Uterus (tissue), 4 donors: ENCODE measurements around the gene NEURL1. TPM values are rescaled to one million over a fixed set of nuclear protein-coding genes. Genes with fewer than 3 reads are reported as not detected.
"Not testable (repeated sequence)": the region's sequence is repeated elsewhere in the genome, so short reads cannot be mapped to it uniquely, and the experiment has no call there.

Source experiments
- DNase-seq, 2 donors: peaks; one replicate each; pipeline ENCODE4 v3.0.0-alpha.2; 2019 to 2020
- H3K27ac ChIP-seq, 2 donors: fragments of 200-600 bp; sonication (generic); 1 replicate in 1 of 2; 2 replicates in 1 of 2; pipeline ENCODE4 v1.5.1; 2016 to 2018
- H3K27me3 ChIP-seq, 2 donors: fragments of 200-600 bp; sonication (generic); one replicate each; pipeline ENCODE4 v1.5.1; 2018 to 2019; ENCODE audit warnings: control low read depth in 1 of 2
- H3K36me3 ChIP-seq, 2 donors: fragments of 200-600 bp; sonication (generic); one replicate each; pipeline ENCODE4 v1.5.1; 2019; ENCODE audit warnings: control low read depth in 1 of 2
- H3K4me1 ChIP-seq, 2 donors: fragments of 200-600 bp; sonication (generic); one replicate each; pipeline ENCODE4 v1.5.1; 2018 to 2019; ENCODE audit warnings: control low read depth in 1 of 2
- H3K4me3 ChIP-seq, 2 donors: fragments of 200-600 bp; sonication (generic); 1 replicate in 1 of 2; 2 replicates in 1 of 2; pipeline ENCODE4 v1.5.1; 2018 to 2019; ENCODE audit warnings: mild to moderate bottlenecking in 1 of 2
- H3K9me3 ChIP-seq, 2 donors: fragments of 200-600 bp; sonication (generic); one replicate each; pipeline ENCODE4 v1.5.1; 2019; ENCODE audit warnings: control low read depth in 1 of 2
- POLR2A ChIP-seq, 2 donors: fragments of 450-650 bp; IDR thresholded peaks; one replicate each; pipeline ENCODE4 v1.6.1; 2016; ENCODE audit warnings: antibody characterized with exemption in 2 of 2, mild to moderate bottlenecking in 1 of 2, moderate library complexity in 1 of 2
- intact Hi-C: fragments of 100-400 bp; cut with DNase I; formaldehyde crosslinking; loops from one replicate; pipeline ENCODE4 v1.15.1; 2023; ENCODE audit warnings: low total_unique reads
- total RNA-seq, 4 donors: library from RNA; depleted of rRNA in 3 of 4; stranded (reverse); fragments of >200 nt in 3 of 4; gene quantifications; one replicate each; pipeline versions ENCODE4 v1.1.0 to v1.2.4, GENCODE V29; 2014 to 2023
- TF ChIP-seq, protein P1 (sequence below), 4 experiments: fragments of 200-600 bp in 2 of 4; fragments of 450-650 bp in 2 of 4; sonication (generic) in 2 of 4; IDR thresholded peaks; one replicate each; pipeline ENCODE4 v1.5.1; 2016 to 2019; ENCODE audit warnings: antibody characterized with exemption in 4 of 4, mild to moderate bottlenecking in 2 of 4, moderate library complexity in 1 of 4
- donor health status: DM: yes; HTN: yes; CAD: no.

The NEURL1 gene
- total RNA-seq, 4 donors from 2014 or later = 3.8 to 46.1 (median 14.1) TPM

DNA sequence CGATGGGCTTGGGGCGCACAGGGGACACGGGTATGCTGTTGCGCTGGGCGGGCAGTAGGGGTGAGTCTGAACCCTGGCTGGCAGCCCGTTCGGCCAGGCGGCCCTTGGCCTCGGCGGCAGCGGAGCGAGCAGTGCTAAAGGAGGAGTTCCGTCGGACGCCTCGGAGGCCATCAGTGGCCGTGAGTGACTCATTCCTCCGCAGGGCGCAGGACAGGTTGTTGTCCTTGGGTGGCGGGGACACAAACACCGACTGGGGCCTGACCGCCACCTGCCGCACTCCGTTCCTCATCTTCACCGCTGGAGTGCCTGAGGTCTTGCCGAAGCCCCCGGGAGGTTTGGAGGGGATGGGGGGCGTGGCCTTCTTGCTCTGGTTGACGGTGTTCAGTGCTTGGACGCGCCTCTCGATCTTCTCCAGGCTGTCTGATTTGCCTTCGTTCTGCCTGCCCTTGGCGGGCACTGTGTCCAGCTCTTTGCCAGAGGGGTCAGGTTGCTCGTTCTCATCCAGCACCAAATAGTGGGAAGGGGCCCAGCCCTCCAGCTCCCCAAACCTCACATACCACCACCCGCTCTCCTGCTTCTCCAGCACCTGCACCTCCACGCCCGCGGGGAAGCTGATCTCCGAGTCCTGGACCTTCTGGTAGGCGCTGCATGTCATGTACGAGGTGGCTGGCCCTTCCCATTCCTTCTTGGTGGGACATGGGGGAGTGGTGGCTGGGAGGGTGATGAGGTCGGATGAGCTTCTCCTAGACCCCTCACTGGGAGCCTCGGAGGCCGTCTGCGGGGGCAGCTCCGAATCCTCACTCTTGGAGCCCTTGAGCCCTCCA lies 108.7 kb downstream of the NEURL1 start:
- intact Hi-C loops = loop anchor here (5.0 kb wide), 1 partner anchor 85 kb away; no protein-coding TSS in a partner anchor
- DNase-seq = no peak
- Histone ChIP-seq H3K4me1 (no peaks in the 10 kb centered on the region), H3K27me3 (no peaks in the 10 kb centered on the region), H3K36me3 (no peaks in the 10 kb centered on the region), H3K9me3 (no peaks in the 10 kb centered on the region), H3K27ac (peak overlapping the region in 1 of 2 donors; percentile 46), H3K4me3 (no peak overlapping the region)
- TF ChIP-seq, protein P1, sequence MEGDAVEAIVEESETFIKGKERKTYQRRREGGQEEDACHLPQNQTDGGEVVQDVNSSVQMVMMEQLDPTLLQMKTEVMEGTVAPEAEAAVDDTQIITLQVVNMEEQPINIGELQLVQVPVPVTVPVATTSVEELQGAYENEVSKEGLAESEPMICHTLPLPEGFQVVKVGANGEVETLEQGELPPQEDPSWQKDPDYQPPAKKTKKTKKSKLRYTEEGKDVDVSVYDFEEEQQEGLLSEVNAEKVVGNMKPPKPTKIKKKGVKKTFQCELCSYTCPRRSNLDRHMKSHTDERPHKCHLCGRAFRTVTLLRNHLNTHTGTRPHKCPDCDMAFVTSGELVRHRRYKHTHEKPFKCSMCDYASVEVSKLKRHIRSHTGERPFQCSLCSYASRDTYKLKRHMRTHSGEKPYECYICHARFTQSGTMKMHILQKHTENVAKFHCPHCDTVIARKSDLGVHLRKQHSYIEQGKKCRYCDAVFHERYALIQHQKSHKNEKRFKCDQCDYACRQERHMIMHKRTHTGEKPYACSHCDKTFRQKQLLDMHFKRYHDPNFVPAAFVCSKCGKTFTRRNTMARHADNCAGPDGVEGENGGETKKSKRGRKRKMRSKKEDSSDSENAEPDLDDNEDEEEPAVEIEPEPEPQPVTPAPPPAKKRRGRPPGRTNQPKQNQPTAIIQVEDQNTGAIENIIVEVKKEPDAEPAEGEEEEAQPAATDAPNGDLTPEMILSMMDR (IDR thresholded peaks at IDR 0.05) = no peak
- no peak for TF ChIP-seq POLR2A (IDR thresholded peaks at IDR 0.05)

DNA sequence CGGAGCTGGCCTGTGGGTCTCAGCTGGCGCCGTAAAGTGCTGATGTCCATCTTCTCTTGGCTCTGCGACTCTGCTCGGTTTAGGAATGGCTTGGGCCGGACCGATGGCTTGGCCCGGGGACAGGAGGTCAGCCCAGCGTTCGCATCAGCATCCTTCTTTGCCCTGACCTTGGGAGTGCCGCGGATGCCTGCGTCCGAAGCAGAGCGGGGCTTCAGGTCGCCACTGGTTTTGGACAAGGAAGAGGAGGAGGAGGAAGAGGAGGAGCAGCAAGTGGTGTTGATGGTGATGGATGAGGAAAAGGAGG lies 109.3 kb downstream of the NEURL1 start:
- no peaks in the 10 kb centered on the region for H3K4me1 ChIP-seq
- intact Hi-C loops = loop anchor here (5.0 kb wide), 1 partner anchor 84 kb away; no protein-coding TSS in a partner anchor
- no peak overlapping the region for H3K27ac ChIP-seq

DNA sequence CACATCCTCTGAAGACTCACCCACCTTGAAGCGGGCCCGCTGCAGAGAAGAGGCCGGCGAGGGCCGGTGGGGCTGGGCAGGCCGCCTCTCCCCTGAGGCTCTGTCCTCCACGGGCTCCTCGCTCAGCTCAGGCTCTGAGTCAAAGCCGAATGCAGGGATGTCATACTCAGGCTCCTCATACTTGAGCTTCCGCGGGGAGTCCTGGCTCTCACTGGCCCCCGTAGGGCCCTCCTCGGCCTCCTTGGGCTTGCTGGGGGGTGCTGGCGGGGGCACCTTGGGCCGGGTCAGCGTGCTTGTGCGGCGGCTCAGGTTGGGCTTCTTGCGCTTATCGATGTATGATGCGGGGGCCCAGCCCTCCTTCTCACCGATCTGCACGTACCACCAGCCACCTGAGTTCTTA lies 109.9 kb downstream of the NEURL1 start:
- no peak for TF ChIP-seq POLR2A (IDR thresholded peaks at IDR 0.05)
- TF ChIP-seq, protein P1 (IDR thresholded peaks at IDR 0.05) = no peak
- DNase-seq = no peak
- intact Hi-C loops = loop anchor here (5.0 kb wide), 1 partner anchor 84 kb away; no protein-coding TSS in a partner anchor

More for the DNA sequence above, 109.3 kb downstream of the NEURL1 start:
- TF ChIP-seq, protein P1 (IDR thresholded peaks at IDR 0.05) = no peak
- TF ChIP-seq POLR2A (IDR thresholded peaks at IDR 0.05) = no peak
- Histone ChIP-seq H3K4me3 (no peak overlapping the region), H3K27me3 (no peaks in the 10 kb centered on the region), H3K36me3 (no peaks in the 10 kb centered on the region), H3K9me3 (no peaks in the 10 kb centered on the region)
- DNase-seq = no peak

DNA sequence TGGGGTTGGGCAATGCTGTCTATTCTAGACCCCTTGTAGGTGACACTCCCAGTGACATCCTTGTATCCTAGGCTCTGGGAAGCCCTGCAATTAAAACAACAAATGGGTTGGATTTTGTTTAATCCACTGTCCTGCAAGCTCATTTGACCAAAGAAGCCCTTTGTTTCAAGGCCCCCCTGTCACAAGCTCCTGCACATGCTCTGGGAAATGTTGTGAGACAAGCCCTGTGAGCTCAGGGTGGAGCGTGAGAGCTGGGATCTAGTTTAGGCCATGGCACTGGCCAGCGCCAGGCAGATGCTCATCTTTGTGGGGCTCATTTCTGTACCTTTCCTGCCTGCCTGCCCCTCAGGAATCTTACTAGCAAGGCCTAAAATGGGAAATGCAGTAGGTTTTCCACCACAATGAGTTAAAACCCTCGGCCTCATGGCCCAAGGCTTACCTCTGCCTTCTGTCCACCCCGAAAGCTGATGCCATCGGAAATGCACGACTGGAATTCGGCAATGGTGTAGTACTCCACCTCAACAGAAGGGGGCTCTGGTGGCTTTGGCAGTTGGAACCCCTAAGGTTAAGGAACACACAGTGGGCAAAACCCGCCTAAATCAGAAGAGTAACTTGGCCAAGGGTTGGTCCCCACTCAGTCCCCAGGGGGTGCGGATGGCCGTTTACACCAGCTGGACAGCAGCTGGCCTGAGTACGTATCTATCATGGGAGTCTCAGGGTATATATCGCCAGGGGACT lies 112.0 kb downstream of the NEURL1 start:
- H3K36me3 ChIP-seq = no peaks in the 10 kb centered on the region
- H3K4me1 ChIP-seq = no peaks in the 10 kb centered on the region
- H3K9me3 ChIP-seq = no peaks in the 10 kb centered on the region
- TF ChIP-seq, protein P1 (IDR thresholded peaks at IDR 0.05) = peak; percentile 64 to 87 (median 78)
- no peak for TF ChIP-seq POLR2A (IDR thresholded peaks at IDR 0.05)
- peak; percentile 76 to 78 for DNase-seq
- intact Hi-C loops = no loop called here
- no peaks in the 10 kb centered on the region for H3K27me3 ChIP-seq
- H3K27ac ChIP-seq = peak overlapping the region; percentile 45 to 66
- H3K4me3 ChIP-seq = no peak overlapping the region

More for the DNA sequence above, 109.9 kb downstream of the NEURL1 start:
- Histone ChIP-seq H3K27me3 (no peaks in the 10 kb centered on the region), H3K4me1 (no peaks in the 10 kb centered on the region), H3K4me3 (no peak overlapping the region), H3K27ac (no peak overlapping the region), H3K36me3 (no peaks in the 10 kb centered on the region), H3K9me3 (no peaks in the 10 kb centered on the region)

DNA sequence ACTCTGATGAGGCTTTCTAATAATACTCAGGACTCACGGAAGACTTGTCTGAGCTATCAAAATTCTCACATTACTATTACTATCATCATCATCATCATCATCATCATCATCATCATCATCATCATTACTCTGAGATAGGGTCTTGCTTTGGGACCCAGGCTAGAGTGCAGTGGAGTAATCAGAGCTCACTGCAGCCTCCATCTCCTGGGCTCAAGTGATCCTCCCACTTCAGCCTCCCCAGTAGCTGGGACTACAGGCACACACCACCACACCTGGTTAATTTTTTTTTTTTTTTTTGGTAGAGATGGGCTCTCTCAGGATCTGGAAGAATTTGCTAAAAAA lies 112.6 kb downstream of the NEURL1 start:
- DNase-seq, H3K36me3 ChIP-seq, H3K4me1 ChIP-seq, intact Hi-C loops, H3K27me3 ChIP-seq, H3K4me3 ChIP-seq, H3K9me3 ChIP-seq: not testable (repeated sequence)
- peak overlapping the region; percentile 45 to 66 for H3K27ac ChIP-seq

DNA sequence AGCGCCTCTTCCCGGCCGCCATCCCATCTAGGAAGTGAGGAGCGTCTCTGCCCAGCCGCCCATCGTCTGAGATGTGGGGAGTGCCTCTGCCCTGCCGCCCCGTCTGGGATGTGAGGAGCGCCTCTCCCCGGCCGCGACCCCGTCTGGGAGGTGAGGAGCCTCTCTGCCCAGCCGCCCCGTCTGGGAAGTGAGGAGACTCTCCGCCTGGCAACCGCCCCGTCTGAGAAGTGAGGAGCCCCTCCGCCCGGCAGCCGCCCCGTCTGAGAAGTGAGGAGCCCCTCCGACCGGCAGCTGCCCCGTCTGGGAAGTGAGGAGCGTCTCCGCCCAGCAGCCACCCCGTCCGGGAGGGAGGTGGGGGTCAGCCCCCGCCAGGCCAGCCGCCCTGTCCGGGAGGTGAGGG lies 113.5 kb downstream of the NEURL1 start:
- H3K9me3 ChIP-seq, DNase-seq, intact Hi-C loops, H3K4me1 ChIP-seq, H3K4me3 ChIP-seq, H3K36me3 ChIP-seq, H3K27me3 ChIP-seq: not testable (repeated sequence)
- H3K27ac ChIP-seq = peak overlapping the region in 1 of 2 donors; percentile 59

DNA sequence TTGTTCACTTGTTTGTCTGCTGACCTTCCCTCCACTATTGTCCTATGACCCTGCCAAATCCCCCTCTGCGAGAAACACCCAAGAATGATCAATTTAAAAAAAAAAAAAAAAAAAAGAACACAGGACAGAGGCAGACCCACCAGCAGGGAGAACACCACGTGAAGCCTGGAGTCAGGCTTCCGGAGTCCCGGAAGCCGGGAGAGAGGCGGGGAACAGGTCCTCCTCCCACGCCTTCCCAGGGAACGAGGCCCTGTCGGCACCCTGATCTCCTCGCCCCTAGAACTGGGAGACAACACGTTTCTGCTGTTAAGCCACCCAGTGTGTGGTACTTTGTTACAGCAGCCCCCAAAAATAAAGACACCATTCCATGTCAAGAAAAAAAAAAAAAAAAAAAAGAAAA lies 114.6 kb downstream of the NEURL1 start:
- H3K27ac ChIP-seq = peak overlapping the region; percentile 10 to 59
- intact Hi-C loops, H3K36me3 ChIP-seq, H3K9me3 ChIP-seq, H3K4me1 ChIP-seq, H3K4me3 ChIP-seq, H3K27me3 ChIP-seq: not testable (repeated sequence)
- DNase-seq = peak in 1 of 2 donors; percentile 62
